OCI-LY1 (cell line): ENCODE results near the gene PAQR3.

Experiments
- CTCF ChIP-seq: fragments of 200-600 bp; sonication (generic), shearing (Covaris generic); IDR thresholded peaks from 2 replicates; pipeline ENCODE4 v1.5.1; 2017; ENCODE audit warnings: mild to moderate bottlenecking, antibody characterized with exemption, low read length, moderate library complexity, mixed read lengths
- EZH2 ChIP-seq: fragments of 200-600 bp; sonication (generic), shearing (Covaris generic); IDR thresholded peaks from 2 replicates; pipeline ENCODE4 v1.8.0; 2017; ENCODE audit warnings: borderline replicate concordance, mixed run types, mild to moderate bottlenecking, antibody characterized with exemption, low read length, moderate library complexity, mixed read lengths

GRCh38 chr4:78945651-78946179 is 6.5 kb upstream of the PAQR3 start:
- TF ChIP-seq CTCF (no peak), EZH2 (no peak)
